GM12864 (cell line): ENCODE results near the gene CABP4.

Source experiments
- DNase-seq: peaks from one replicate; pipeline ENCODE4 v3.0.0-alpha.2; 2011; ENCODE audit warnings: low read depth
- H3K4me3 ChIP-seq: 2 replicates; pipeline ENCODE4 v1.5.1; 2011; ENCODE audit warnings: mild to moderate bottlenecking, low read depth, low read length, control low read depth
- CTCF ChIP-seq: IDR thresholded peaks from 2 replicates; pipeline ENCODE4 v1.5.1; 2011; ENCODE audit warnings: low read depth, mild to moderate bottlenecking, moderate library complexity, low read length, control low read depth, inconsistent platforms; ENCODE audit errors: missing control alignments

CABP4 gene

GRCh38 chr11:67493548-67494370, 38.6 kb downstream of the CABP4 start:
- TF ChIP-seq CTCF: no peak
- DNase-seq: no peak
- H3K4me3 ChIP-seq: no peak overlapping the region

DNA sequence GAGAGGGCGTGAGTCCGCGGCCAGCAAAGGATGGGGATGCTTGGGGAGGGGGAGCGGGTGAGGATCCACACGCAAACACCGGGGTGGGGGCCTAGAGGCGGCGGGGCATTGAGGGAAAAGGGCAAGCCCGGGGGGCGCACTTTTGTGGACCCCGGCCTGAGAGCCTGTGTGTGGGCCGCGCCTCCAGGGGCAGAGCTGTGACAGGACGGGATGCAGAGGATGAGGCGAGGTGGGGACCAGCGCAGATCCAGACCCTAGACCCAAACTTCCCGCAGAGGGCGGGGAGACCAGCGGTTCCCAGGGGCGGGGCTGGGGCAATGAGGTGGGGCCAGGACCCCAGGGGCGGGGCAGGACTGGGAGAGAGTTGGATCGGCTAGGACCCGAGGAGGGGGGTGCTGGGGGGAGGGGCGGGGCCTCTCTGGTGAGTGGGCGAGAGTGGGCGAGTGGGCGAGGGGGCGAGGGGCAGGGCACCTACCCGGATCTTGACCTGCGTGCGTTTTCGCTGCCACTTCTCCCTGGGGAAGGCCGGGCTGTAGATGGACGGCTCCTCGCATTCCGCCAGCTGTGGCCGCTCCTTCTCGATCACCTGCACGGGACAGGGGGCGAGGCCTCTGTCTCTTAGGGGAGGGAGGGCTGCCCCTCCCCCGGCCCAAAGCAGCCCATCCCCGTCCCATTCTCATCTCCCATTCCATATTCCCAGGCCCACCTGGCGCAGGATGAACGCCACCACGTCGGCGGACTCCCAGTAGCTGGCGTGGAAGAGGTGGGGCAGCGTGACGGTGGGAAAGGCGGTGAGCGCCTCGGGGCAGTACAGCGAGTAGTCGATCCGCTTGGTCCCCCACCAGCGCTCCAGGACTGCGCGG, 39.4 kb downstream of the CABP4 start:
- DNase-seq: no peak
- no peak overlapping the region for H3K4me3 ChIP-seq
- no peak for TF ChIP-seq CTCF

DNA sequence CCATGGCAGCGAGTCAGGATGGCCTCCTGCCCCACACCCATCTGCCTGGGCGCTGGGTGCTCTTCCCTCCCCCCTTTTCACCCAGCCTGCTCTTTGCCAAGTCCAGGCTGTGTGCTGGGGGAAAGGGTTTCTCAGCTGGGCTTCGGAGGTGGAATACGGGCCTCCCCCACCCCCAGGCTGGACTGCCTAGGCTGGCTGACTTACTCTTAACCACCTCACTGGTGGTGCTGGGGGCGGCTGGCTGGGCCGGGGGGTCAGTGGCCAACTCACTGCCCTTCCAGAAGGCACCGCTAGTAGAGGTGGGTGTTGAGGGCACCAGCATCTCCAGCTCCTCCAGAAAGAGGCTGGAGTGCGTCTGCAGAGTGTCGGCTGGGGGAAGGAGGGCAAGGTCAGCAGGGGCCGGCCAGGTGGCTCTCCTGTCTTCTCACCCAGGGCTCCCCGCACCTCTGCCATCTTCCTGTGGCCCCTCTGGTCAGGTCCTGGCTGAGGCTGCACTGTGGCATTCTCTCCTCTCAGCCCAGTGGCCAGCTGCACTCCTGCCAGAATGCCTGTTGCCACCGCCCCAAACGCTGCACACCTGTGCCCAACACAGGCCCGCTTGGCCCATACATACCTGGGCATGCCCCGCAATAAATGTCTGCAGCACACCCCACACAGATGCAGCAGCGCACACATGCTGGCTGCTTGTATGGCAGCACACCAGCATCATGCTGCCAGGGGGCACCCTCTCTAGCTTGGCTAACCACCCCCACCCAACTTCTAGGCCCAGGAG, 40.3 kb downstream of the CABP4 start:
- TF ChIP-seq CTCF: no peak
- no peak overlapping the region for H3K4me3 ChIP-seq
- DNase-seq: no peak

- no peak for DNase-seq
- no peak overlapping the region for H3K4me3 ChIP-seq
- TF ChIP-seq CTCF: no peak
These were observed 41.0 kb downstream of the CABP4 start for GRCh38 chr11:67496113-67496512.

GRCh38 chr11:67497656-67498291, 42.6 kb downstream of the CABP4 start:
- no peak for DNase-seq
- TF ChIP-seq CTCF: no peak
- H3K4me3 ChIP-seq: no peak overlapping the region

DNA sequence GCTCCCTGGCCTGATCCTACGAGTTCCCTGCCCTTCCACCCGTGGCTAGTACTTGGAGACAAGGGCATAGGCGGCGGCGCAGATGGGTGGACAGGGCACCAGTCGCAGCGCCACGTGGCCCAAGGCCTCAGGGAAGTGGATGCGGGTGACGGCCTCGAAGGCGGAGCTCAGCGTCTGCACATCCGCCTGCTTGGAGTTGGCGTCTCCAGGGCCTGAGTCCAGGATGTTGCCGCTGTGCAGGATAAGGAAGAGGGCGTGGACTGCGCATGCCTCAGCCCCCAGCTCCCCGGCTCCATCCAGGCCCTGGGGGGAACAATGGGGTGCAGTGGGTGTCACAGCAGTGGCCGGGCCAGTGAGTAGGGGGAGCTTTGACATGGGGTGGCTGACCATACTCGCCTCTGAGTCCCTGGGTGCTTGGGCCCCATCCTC, 43.4 kb downstream of the CABP4 start:
- no peak overlapping the region for H3K4me3 ChIP-seq
- no peak for TF ChIP-seq CTCF
- no peak for DNase-seq
